ENCODE results near the gene SEMA5A.

The SEMA5A gene

DNA sequence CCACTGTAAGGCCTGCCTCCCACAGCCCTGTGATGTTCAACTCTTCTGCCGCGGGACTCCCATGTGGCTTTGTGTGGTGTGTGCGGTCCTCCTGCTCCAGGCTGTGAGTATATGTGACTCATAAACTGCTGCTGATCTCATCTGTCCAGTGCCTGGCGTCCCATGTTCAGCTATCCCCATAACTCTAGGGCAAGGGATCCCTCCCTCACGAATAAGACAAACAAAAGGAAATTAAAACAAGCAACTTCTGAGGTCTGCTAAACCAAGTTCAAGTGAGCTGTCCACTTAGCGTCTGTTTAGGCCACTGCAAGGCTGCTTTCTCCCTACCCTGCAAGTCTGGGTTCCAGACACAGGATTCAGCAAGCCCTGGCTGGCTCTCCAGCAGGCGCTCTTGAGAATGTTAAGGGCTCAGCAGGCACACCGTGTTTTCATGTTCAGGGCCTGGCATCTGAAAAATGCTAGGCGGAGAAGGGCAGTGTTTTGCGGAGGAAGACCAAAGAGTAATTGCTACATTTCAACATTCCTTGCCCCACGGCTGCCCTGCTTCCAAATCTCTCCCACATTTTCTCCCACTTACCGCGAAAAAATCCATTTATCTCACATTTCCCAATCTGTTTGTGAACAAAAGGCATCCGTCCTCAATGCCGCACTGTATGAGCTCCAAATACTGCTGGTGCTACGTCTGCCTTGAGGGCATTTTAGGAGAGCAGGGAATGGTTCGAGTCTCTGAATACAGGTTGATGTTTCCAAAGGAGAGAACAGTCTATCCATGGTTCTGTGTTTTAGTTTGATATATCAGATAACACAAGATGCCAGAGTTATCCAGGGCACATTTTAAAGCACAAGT, 280.2 kb downstream of the SEMA5A start:
- TF ChIP-seq, protein P1, sequence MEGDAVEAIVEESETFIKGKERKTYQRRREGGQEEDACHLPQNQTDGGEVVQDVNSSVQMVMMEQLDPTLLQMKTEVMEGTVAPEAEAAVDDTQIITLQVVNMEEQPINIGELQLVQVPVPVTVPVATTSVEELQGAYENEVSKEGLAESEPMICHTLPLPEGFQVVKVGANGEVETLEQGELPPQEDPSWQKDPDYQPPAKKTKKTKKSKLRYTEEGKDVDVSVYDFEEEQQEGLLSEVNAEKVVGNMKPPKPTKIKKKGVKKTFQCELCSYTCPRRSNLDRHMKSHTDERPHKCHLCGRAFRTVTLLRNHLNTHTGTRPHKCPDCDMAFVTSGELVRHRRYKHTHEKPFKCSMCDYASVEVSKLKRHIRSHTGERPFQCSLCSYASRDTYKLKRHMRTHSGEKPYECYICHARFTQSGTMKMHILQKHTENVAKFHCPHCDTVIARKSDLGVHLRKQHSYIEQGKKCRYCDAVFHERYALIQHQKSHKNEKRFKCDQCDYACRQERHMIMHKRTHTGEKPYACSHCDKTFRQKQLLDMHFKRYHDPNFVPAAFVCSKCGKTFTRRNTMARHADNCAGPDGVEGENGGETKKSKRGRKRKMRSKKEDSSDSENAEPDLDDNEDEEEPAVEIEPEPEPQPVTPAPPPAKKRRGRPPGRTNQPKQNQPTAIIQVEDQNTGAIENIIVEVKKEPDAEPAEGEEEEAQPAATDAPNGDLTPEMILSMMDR (conservative IDR thresholded peaks at IDR 0.05; ENCODE audit: low read length), result no peak; the same call in 1 of the 2 replicates
- no peak overlapping the region for H3K4me3 ChIP-seq (ENCODE audit: low read length)
- peak; percentile 88 for DNase-seq (ENCODE audit: low read depth)

DNA sequence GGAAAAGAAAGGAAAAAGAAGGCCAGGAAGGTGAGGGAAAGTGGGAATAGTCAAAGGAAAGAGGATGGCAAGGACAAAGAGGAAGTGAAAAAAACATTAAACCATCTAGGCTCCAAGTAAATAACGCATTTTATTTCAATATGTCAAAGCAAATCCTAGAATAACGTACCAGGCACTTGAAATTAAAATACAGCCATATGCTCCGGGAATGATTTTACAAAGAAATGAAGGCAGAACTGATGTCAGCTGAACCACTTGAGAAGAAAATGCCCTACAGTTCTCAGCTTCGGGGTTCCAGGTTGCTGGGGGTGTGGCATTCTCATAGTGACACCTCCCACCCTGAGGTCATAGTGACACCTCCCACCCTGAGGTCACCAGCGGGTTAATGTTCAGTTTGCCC, 281.6 kb downstream of the SEMA5A start:
- TF ChIP-seq, protein P1 (conservative IDR thresholded peaks at IDR 0.05; ENCODE audit: low read length), result no peak
- no peak for DNase-seq (ENCODE audit: low read depth)
- H3K4me3 ChIP-seq (ENCODE audit: low read length), result no peak overlapping the region

DNA sequence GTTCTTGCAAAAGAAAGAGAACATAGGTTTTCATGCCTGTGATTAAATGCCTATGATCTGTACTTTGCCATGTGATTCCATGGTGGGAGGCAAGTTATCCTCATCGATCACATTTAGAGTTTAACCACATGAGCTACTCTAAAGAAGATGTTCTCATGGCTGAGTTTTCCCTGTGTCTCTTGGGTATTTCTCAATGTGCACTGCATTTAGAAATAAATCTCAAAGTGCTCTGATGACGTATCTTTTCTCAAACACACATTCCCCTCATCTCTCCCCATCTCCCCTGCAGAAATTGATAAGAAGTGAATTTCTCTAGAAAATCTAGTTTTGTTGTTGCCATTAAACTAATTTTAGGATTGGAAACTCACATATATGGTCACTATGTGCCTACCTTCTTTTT, 282.2 kb downstream of the SEMA5A start:
- no peak for DNase-seq (ENCODE audit: low read depth)
- TF ChIP-seq, protein P1 (conservative IDR thresholded peaks at IDR 0.05; ENCODE audit: low read length), result no peak
- no peak overlapping the region for H3K4me3 ChIP-seq (ENCODE audit: low read length)

DNA sequence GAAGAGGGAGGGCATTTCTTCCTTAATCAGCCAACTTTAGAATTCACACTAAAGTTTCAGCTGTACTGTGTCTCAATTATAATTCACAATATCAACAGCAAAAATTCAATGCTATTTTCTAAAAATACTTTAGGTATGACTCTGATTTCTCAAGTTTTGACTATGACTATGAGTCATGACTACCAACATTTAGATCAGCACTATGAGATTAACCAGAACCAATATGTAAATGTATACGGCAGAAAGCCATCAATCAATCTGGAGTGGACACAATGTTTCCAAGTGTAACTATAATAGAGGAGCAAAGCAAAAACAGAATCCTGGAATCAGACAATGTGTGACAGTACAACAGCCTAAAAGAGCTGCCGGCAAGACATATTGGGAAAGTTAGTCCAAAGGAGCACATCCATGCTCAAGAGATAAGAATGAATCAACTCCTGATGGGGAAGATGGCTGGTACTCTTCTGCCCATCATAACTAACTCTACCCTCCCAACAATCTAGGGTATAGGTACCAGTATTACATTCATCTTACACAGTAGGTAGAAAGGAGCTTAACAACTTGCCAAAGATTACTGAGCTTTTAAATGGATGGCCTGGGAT, 294.4 kb downstream of the SEMA5A start:
- DNase-seq (ENCODE audit: low read depth), result peak; percentile 22
- no peak overlapping the region for H3K4me3 ChIP-seq (ENCODE audit: low read length)
- TF ChIP-seq, protein P1 (conservative IDR thresholded peaks at IDR 0.05; ENCODE audit: low read length), result no peak

DNA sequence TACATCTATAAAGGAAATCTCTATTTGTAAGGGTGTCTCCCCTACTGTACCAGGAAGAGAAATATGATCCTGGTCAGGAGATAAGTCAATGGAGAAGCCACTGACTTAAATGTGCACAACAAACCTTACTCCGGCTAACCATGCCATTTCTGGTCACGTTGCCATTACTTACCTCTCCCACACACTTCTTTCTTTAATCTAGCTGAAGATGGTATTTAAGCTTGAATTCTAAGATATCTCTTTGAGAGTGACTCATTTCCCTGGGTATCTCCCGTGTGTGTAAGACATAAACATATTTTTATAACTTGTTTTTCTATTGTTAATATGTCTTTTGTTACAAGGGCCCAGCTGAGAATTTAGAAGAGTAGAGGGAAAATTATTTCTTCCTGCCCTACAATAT, 296.6 kb downstream of the SEMA5A start:
- H3K4me3 ChIP-seq (ENCODE audit: low read length), result no peak overlapping the region
- TF ChIP-seq, protein P1 (conservative IDR thresholded peaks at IDR 0.05; ENCODE audit: low read length), result no peak
- DNase-seq (ENCODE audit: low read depth), result no peak

DNA sequence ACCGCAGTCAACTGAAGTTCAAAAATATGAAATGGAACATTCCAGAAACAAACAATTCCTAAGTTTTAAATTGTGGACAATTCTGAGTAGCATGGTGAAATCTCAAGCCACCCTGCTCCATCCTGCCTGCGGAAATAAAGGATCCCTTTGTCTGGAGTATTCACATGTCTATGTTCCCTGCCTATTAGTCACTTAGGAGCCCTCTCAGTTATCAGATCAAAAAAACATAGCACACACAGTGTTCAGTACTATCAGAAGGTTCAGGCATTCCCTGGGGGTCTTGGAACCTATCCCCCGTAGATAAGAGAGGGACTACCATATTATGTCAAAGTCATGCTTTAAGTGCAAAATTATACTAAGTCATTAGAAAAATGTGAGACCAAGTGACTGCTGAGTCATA, 300.8 kb downstream of the SEMA5A start:
- DNase-seq (ENCODE audit: low read depth), result no peak
- no peak overlapping the region for H3K4me3 ChIP-seq (ENCODE audit: low read length)
- TF ChIP-seq, protein P1 (conservative IDR thresholded peaks at IDR 0.05; ENCODE audit: low read length), result no peak

DNA sequence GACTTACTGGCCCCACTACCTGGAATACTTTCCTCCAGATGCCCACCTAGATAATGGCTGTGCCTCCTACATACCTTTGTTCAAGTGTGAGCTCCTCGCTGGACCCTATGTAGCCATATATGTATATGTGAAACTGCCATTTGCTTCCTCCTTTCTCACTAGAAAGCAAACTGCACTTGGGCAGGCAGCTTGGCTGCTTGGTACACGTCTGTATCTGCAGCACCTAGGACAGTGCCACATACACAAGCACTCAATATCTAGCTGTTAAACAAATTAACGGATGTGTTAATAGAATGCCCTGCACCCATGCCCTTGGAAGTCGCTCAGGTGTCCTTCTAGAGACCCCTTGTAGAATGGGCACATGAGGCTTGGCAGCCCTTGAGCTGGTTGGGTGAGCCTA, 301.5 kb downstream of the SEMA5A start:
- TF ChIP-seq, protein P1 (conservative IDR thresholded peaks at IDR 0.05; ENCODE audit: low read length), result no peak
- DNase-seq (ENCODE audit: low read depth), result no peak
- H3K4me3 ChIP-seq (ENCODE audit: low read length), result no peak overlapping the region
